Neural crest cell (in vitro differentiated cells): ENCODE results near the gene KCNJ11. TPM values are rescaled to one million over a fixed set of nuclear protein-coding genes. Genes with fewer than 3 reads are reported as not detected.
"Not testable (repeated sequence)": the region's sequence is repeated elsewhere in the genome, so short reads cannot be mapped to it uniquely, and the experiment has no call there.

Experiments
- DNase-seq: peaks from one replicate; pipeline ENCODE4 v3.0.0; 2021; ENCODE audit warnings: low read depth, mixed read lengths, low spot score
- H3K27ac Mint-ChIP-seq: one replicate; pipeline ENCODE4 v1.8.0; 2021; ENCODE audit warnings: mild to moderate bottlenecking, mixed read lengths; ENCODE audit not compliant: unreplicated experiment
- H3K27me3 Mint-ChIP-seq: 2 replicates; pipeline ENCODE4 v1.8.0; 2021; ENCODE audit warnings: low read depth, mild to moderate bottlenecking, mixed read lengths
- H3K36me3 Mint-ChIP-seq: 2 replicates; pipeline ENCODE4 v1.8.0; 2021; ENCODE audit warnings: low read depth, mild to moderate bottlenecking, mixed read lengths
- H3K4me1 Mint-ChIP-seq: 2 replicates; pipeline ENCODE4 v1.8.0; 2021; ENCODE audit warnings: mixed read lengths
- H3K4me3 Mint-ChIP-seq: one replicate; pipeline ENCODE4 v1.8.0; 2021; ENCODE audit warnings: mild to moderate bottlenecking, mixed read lengths
- H3K9me3 Mint-ChIP-seq: 2 replicates; pipeline ENCODE4 v1.8.0; 2021; ENCODE audit warnings: mixed read lengths
- total RNA-seq: library from RNA; stranded (reverse); gene quantifications from 2 replicates; pipeline ENCODE4 v1.2.1, GENCODE V29; 2021
- TF ChIP-seq, protein P1 (sequence below): fragments of 200-600 bp; sonication (generic); conservative IDR thresholded peaks from 2 replicates; pipeline ENCODE4 v1.5.0; 2021; ENCODE audit warnings: antibody characterized with exemption, mild to moderate bottlenecking

KCNJ11 gene
- total RNA-seq, 1 donor from 2014 or later = 2.3 TPM

GRCh38 chr11:17430616-17431015 lies 42.2 kb upstream of the KCNJ11 start:
- DNase-seq = no peak
- Mint-ChIP-seq H3K27ac (no peak overlapping the region), H3K27me3 (no peaks in the 10 kb centered on the region), H3K36me3 (no peaks in the 10 kb centered on the region), H3K4me3 (no peak overlapping the region), H3K4me1 (peaks cover 49% of the 10 kb centered on the region), H3K9me3 (no peaks in the 10 kb centered on the region)
- TF ChIP-seq, protein P1, sequence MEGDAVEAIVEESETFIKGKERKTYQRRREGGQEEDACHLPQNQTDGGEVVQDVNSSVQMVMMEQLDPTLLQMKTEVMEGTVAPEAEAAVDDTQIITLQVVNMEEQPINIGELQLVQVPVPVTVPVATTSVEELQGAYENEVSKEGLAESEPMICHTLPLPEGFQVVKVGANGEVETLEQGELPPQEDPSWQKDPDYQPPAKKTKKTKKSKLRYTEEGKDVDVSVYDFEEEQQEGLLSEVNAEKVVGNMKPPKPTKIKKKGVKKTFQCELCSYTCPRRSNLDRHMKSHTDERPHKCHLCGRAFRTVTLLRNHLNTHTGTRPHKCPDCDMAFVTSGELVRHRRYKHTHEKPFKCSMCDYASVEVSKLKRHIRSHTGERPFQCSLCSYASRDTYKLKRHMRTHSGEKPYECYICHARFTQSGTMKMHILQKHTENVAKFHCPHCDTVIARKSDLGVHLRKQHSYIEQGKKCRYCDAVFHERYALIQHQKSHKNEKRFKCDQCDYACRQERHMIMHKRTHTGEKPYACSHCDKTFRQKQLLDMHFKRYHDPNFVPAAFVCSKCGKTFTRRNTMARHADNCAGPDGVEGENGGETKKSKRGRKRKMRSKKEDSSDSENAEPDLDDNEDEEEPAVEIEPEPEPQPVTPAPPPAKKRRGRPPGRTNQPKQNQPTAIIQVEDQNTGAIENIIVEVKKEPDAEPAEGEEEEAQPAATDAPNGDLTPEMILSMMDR = no peak

DNA sequence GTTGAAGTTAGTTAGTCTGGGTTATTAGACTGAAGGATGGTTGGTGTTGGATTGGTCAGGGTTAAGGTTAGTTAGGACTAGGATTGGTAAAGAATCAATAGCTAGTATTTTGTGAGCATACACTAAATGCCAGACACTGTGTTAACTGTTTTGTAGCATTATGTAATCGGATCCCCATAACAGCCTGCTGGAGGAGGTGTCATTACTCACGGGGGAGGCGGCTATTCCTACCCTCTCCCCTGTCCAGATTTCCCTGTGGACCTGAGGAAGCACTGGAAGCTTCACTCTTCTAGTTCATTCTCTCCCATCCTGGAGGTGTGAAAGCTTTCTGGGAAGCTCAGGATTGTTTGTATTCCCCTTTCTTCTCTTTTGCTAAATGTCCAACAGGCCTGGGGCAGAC lies 40.5 kb upstream of the KCNJ11 start:
- Mint-ChIP-seq H3K4me3 (no peak overlapping the region), H3K9me3 (no peaks in the 10 kb centered on the region), H3K4me1 (peaks cover 32% of the 10 kb centered on the region), H3K27ac (no peak overlapping the region), H3K27me3 (no peaks in the 10 kb centered on the region), H3K36me3 (no peaks in the 10 kb centered on the region)
- TF ChIP-seq, protein P1 = no peak
- DNase-seq = no peak

GRCh38 chr11:17428261-17428660 lies 39.8 kb upstream of the KCNJ11 start:
- TF ChIP-seq, protein P1 = no peak
- Mint-ChIP-seq H3K27ac (peak overlapping the region; percentile 5), H3K36me3 (no peaks in the 10 kb centered on the region), H3K4me3 (no peak overlapping the region), H3K4me1 (peaks cover 28% of the 10 kb centered on the region), H3K27me3 (no peaks in the 10 kb centered on the region), H3K9me3 (no peaks in the 10 kb centered on the region)
- DNase-seq = no peak

- DNase-seq, H3K36me3 Mint-ChIP-seq, H3K27me3 Mint-ChIP-seq, H3K27ac Mint-ChIP-seq, H3K4me3 Mint-ChIP-seq, H3K9me3 Mint-ChIP-seq: not testable (repeated sequence)
- H3K4me1 Mint-ChIP-seq = peaks cover 12% of the 10 kb centered on the region
Measured at GRCh38 chr11:17426233-17426632, 37.8 kb upstream of the KCNJ11 start.

- Mint-ChIP-seq H3K9me3 (no peaks in the 10 kb centered on the region), H3K4me1 (peaks cover 2% of the 10 kb centered on the region), H3K27me3 (peaks cover 6% of the 10 kb centered on the region), H3K4me3 (no peak overlapping the region), H3K36me3 (no peaks in the 10 kb centered on the region), H3K27ac (no peak overlapping the region)
- DNase-seq = no peak
- TF ChIP-seq, protein P1 = no peak
Measured at GRCh38 chr11:17423533-17424310, 35.3 kb upstream of the KCNJ11 start.

GRCh38 chr11:17421781-17422180 lies 33.3 kb upstream of the KCNJ11 start:
- no peak for DNase-seq
- TF ChIP-seq, protein P1 = no peak
- Mint-ChIP-seq H3K27me3 (peaks cover 12% of the 10 kb centered on the region), H3K4me3 (no peak overlapping the region), H3K4me1 (no peaks in the 10 kb centered on the region), H3K9me3 (no peaks in the 10 kb centered on the region), H3K27ac (no peak overlapping the region), H3K36me3 (no peaks in the 10 kb centered on the region)
